ENCODE data around the gene REXO5.
"Not testable (repeated sequence)": the region's sequence is repeated elsewhere in the genome, so short reads cannot be mapped to it uniquely, and the experiment has no call there.

Gene REXO5

GRCh38 chr16:20847550-20847949 is 41.2 kb downstream of the REXO5 start:
- in situ Hi-C loops (cut with HindIII; ENCODE audit: low sequenced_read_pairs): loop anchor here (5.0 to 10.0 kb wide), 2 partner anchors 60 to 237 kb away; no protein-coding TSS in a partner anchor

- in situ Hi-C loops (cut with HindIII; ENCODE audit: low sequenced_read_pairs): loop anchor here (5.0 to 10.0 kb wide), 2 partner anchors 58 to 235 kb away; no protein-coding TSS in a partner anchor
These were observed 43.5 kb downstream of the REXO5 start for GRCh38 chr16:20849589-20850390.

- in situ Hi-C loops (cut with HindIII; ENCODE audit: low sequenced_read_pairs): no loop called here
These were observed 44.7 kb downstream of the REXO5 start for GRCh38 chr16:20850981-20851380.

GRCh38 chr16:20851601-20852000 is 45.3 kb downstream of the REXO5 start:
- in situ Hi-C loops (cut with HindIII; ENCODE audit: low sequenced_read_pairs): no loop called here

GRCh38 chr16:20853143-20853542 is 46.8 kb downstream of the REXO5 start:
- in situ Hi-C loops (cut with HindIII; ENCODE audit: low sequenced_read_pairs): no loop called here

- in situ Hi-C loops (cut with HindIII; ENCODE audit: low sequenced_read_pairs): no loop called here
These were observed 47.8 kb downstream of the REXO5 start for GRCh38 chr16:20853981-20854620.

GRCh38 chr16:20854963-20855362 is 48.6 kb downstream of the REXO5 start:
- in situ Hi-C loops (cut with HindIII; ENCODE audit: low sequenced_read_pairs): no loop called here

- in situ Hi-C loops (cut with HindIII; ENCODE audit: low sequenced_read_pairs): no loop called here
These were observed 51.0 kb downstream of the REXO5 start for GRCh38 chr16:20857281-20857680.

GRCh38 chr16:20859229-20859628 is 52.9 kb downstream of the REXO5 start:
- in situ Hi-C loops (cut with HindIII; ENCODE audit: low sequenced_read_pairs): no loop called here

GRCh38 chr16:20859699-20860098 is 53.4 kb downstream of the REXO5 start:
- in situ Hi-C loops (cut with HindIII; ENCODE audit: low sequenced_read_pairs): no loop called here

- in situ Hi-C loops (cut with HindIII; ENCODE audit: low sequenced_read_pairs): no loop called here
These were observed 54.0 kb downstream of the REXO5 start for GRCh38 chr16:20860361-20860760.

GRCh38 chr16:20860995-20861394 is 54.7 kb downstream of the REXO5 start:
- in situ Hi-C loops (cut with HindIII; ENCODE audit: low sequenced_read_pairs): not testable (repeated sequence)

- in situ Hi-C loops (cut with HindIII; ENCODE audit: low sequenced_read_pairs): no loop called here
These were observed 56.0 kb downstream of the REXO5 start for GRCh38 chr16:20862162-20862960.

GRCh38 chr16:20864376-20864775 is 58.0 kb downstream of the REXO5 start:
- in situ Hi-C loops (cut with HindIII; ENCODE audit: low sequenced_read_pairs): not testable (repeated sequence)

GRCh38 chr16:20865420-20866131 is 59.2 kb downstream of the REXO5 start:
- in situ Hi-C loops (cut with HindIII; ENCODE audit: low sequenced_read_pairs): no loop called here

- in situ Hi-C loops (cut with HindIII; ENCODE audit: low sequenced_read_pairs): no loop called here
These were observed 59.9 kb downstream of the REXO5 start for GRCh38 chr16:20866145-20866772.

- in situ Hi-C loops (cut with HindIII; ENCODE audit: low sequenced_read_pairs): no loop called here
These were observed 60.5 kb downstream of the REXO5 start for GRCh38 chr16:20866801-20867200.

GRCh38 chr16:20867585-20867984 is 61.3 kb downstream of the REXO5 start:
- in situ Hi-C loops (cut with HindIII; ENCODE audit: low sequenced_read_pairs): no loop called here

- in situ Hi-C loops (cut with HindIII; ENCODE audit: low sequenced_read_pairs): no loop called here
These were observed 62.6 kb downstream of the REXO5 start for GRCh38 chr16:20868890-20869289.

GRCh38 chr16:20870122-20870820 is 63.9 kb downstream of the REXO5 start:
- in situ Hi-C loops (cut with HindIII; ENCODE audit: low sequenced_read_pairs): no loop called here
